IPS-15b (cell line): ENCODE measurements around the gene CMA1.
"Not testable (repeated sequence)": the region's sequence is repeated elsewhere in the genome, so short reads cannot be mapped to it uniquely, and the experiment has no call there.

Source experiments
- H3K27me3 ChIP-seq: one replicate; pipeline ENCODE4 v1.6.1; 2013; ENCODE audit warnings: low read length; ENCODE audit not compliant: control insufficient read depth, insufficient read depth
- H3K36me3 ChIP-seq: one replicate; pipeline ENCODE4 v1.6.1; 2013; ENCODE audit warnings: low read length; ENCODE audit not compliant: control insufficient read depth, insufficient read depth
- H3K4me1 ChIP-seq: one replicate; pipeline ENCODE4 v1.6.1; 2013; ENCODE audit warnings: mild to moderate bottlenecking, low read length; ENCODE audit not compliant: control insufficient read depth, insufficient read depth
- H3K4me3 ChIP-seq: one replicate; pipeline ENCODE4 v1.5.1; 2013; ENCODE audit warnings: low read depth, low read length
- H3K9ac ChIP-seq: one replicate; pipeline ENCODE4 v1.6.1; 2013; ENCODE audit warnings: low read depth, mild to moderate bottlenecking, low read length
- H3K9me3 ChIP-seq: one replicate; pipeline ENCODE4 v1.6.1; 2013; ENCODE audit warnings: mild to moderate bottlenecking, low read length; ENCODE audit not compliant: control insufficient read depth, insufficient read depth

The CMA1 gene

GRCh38 chr14:24491586-24492408, 16.3 kb downstream of the CMA1 start:
- not testable (repeated sequence) for H3K27me3 ChIP-seq, H3K4me3 ChIP-seq, H3K4me1 ChIP-seq, H3K36me3 ChIP-seq, H3K9ac ChIP-seq, H3K9me3 ChIP-seq

GRCh38 chr14:24483604-24484252, 24.3 kb downstream of the CMA1 start:
- H3K4me3 ChIP-seq = no peak overlapping the region
- H3K27me3 ChIP-seq = no peaks in the 10 kb centered on the region
- peaks cover 5% of the 10 kb centered on the region for H3K9me3 ChIP-seq
- H3K36me3 ChIP-seq = no peaks in the 10 kb centered on the region
- H3K4me1 ChIP-seq = no peaks in the 10 kb centered on the region
- no peak overlapping the region for H3K9ac ChIP-seq

GRCh38 chr14:24482699-24483303, 25.3 kb downstream of the CMA1 start:
- H3K4me1 ChIP-seq, H3K9ac ChIP-seq, H3K4me3 ChIP-seq, H3K27me3 ChIP-seq, H3K36me3 ChIP-seq, H3K9me3 ChIP-seq: not testable (repeated sequence)

- no peak overlapping the region for H3K4me3 ChIP-seq
- H3K9me3 ChIP-seq = peaks cover 5% of the 10 kb centered on the region
- no peaks in the 10 kb centered on the region for H3K4me1 ChIP-seq
- no peaks in the 10 kb centered on the region for H3K36me3 ChIP-seq
- H3K9ac ChIP-seq = peak overlapping the region; percentile 50
- H3K27me3 ChIP-seq = no peaks in the 10 kb centered on the region
These were observed 26.3 kb downstream of the CMA1 start for GRCh38 chr14:24481622-24482324.

- not testable (repeated sequence) for H3K9me3 ChIP-seq, H3K4me1 ChIP-seq, H3K36me3 ChIP-seq, H3K4me3 ChIP-seq, H3K9ac ChIP-seq, H3K27me3 ChIP-seq
These were observed 28.1 kb downstream of the CMA1 start for GRCh38 chr14:24479999-24480398.

GRCh38 chr14:24475261-24475660, 32.8 kb downstream of the CMA1 start:
- no peaks in the 10 kb centered on the region for H3K27me3 ChIP-seq
- H3K4me1 ChIP-seq = no peaks in the 10 kb centered on the region
- no peak overlapping the region for H3K4me3 ChIP-seq
- H3K36me3 ChIP-seq = no peaks in the 10 kb centered on the region
- peaks cover 5% of the 10 kb centered on the region for H3K9me3 ChIP-seq
- H3K9ac ChIP-seq = no peak overlapping the region

GRCh38 chr14:24473211-24473610, 34.9 kb downstream of the CMA1 start:
- Histone ChIP-seq H3K4me3 (no peak overlapping the region), H3K36me3 (no peaks in the 10 kb centered on the region), H3K9me3 (no peaks in the 10 kb centered on the region), H3K9ac (no peak overlapping the region), H3K4me1 (no peaks in the 10 kb centered on the region), H3K27me3 (no peaks in the 10 kb centered on the region)

GRCh38 chr14:24470450-24470849, 37.6 kb downstream of the CMA1 start:
- H3K4me1 ChIP-seq, H3K27me3 ChIP-seq, H3K4me3 ChIP-seq, H3K9ac ChIP-seq, H3K36me3 ChIP-seq, H3K9me3 ChIP-seq: not testable (repeated sequence)

GRCh38 chr14:24465805-24466204, 42.3 kb downstream of the CMA1 start:
- Histone ChIP-seq H3K9me3 (no peaks in the 10 kb centered on the region), H3K4me3 (no peak overlapping the region), H3K4me1 (no peaks in the 10 kb centered on the region), H3K36me3 (no peaks in the 10 kb centered on the region), H3K27me3 (no peaks in the 10 kb centered on the region), H3K9ac (no peak overlapping the region)

- Histone ChIP-seq H3K4me1 (no peaks in the 10 kb centered on the region), H3K27me3 (no peaks in the 10 kb centered on the region), H3K9ac (no peak overlapping the region), H3K4me3 (no peak overlapping the region), H3K9me3 (no peaks in the 10 kb centered on the region), H3K36me3 (no peaks in the 10 kb centered on the region)
These were observed 42.7 kb downstream of the CMA1 start for GRCh38 chr14:24465368-24465767.

GRCh38 chr14:24463884-24464785, 43.9 kb downstream of the CMA1 start:
- H3K36me3 ChIP-seq = no peaks in the 10 kb centered on the region
- H3K9ac ChIP-seq = no peak overlapping the region
- H3K4me3 ChIP-seq = no peak overlapping the region
- no peaks in the 10 kb centered on the region for H3K27me3 ChIP-seq
- no peaks in the 10 kb centered on the region for H3K4me1 ChIP-seq
- H3K9me3 ChIP-seq = no peaks in the 10 kb centered on the region
